ENCODE measurements around the gene TIGD4. TPM values are rescaled to one million over a fixed set of nuclear protein-coding genes. Genes with fewer than 3 reads are reported as not detected.

TIGD4 gene
- total and polyA plus RNA-seq, 2 donors (not counting 1 experiment from before 2014, with no cell fraction given), result 0.04 to 0.59 TPM

DNA sequence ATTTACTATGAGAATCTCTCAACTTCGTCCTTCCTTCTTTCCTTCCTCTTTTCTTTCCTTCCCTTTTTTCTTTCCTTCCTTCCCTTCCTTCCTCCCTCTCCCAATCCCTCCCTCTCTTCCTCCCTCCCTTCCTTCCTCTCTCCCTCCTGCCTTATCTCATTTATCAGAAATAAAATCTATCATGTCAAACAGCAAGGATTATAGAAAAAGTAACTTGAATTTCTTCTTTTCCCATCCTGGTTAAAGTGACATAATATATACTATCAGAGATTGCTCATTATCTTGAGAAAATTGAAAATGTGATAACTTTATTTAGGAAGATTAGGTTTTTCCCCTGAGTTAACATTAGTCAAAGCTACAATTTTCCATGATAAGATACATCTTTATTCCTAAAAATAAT, 5.6 kb downstream of the TIGD4 start:
- no peak overlapping the region for H3K4me3 ChIP-seq (ENCODE audit: control extremely low read depth in 1 of 5, extremely low read depth in 1 of 5, insufficient read depth in 1 of 5, low read depth in 2 of 5, low read length in 4 of 5)
- H3K4me2 ChIP-seq (replicated peaks; ENCODE audit: low read depth, low read length, poor library complexity, severe bottlenecking), result no peak overlapping the region
- no peaks in the 10 kb centered on the region for H3K9me3 ChIP-seq (ENCODE audit: control extremely low read depth in 1 of 3, control insufficient read depth in 2 of 3, insufficient read depth in 1 of 3, low read length in 2 of 3)
- H3K79me2 ChIP-seq (ENCODE audit: control insufficient read depth, insufficient read depth, low read length), result peaks cover 25% of the 10 kb centered on the region
- Mint-ChIP-seq H3K4me1 (peaks cover 17% of the 10 kb centered on the region), H3K4me3 (no peak overlapping the region), H3K27me3 (peaks cover 5% of the 10 kb centered on the region), H3K9me3 (ENCODE audit: insufficient read depth) (no peaks in the 10 kb centered on the region), H3K27ac (no peak overlapping the region)
- DNase-seq (no peak), ATAC-seq (ENCODE audit: low read depth) (no peak)
- TF ChIP-seq CTCF (IDR thresholded peaks at IDR 0.05) (no peak), EZH2 (IDR thresholded peaks at IDR 0.05; ENCODE audit: borderline replicate concordance, insufficient read depth, low read depth, low read length, poor library complexity, severe bottlenecking) (no peak)
- no peaks in the 10 kb centered on the region for H3K27me3 ChIP-seq (replicated peaks in 1 of 4; ENCODE audit: control extremely low read depth in 1 of 4, control insufficient read depth in 3 of 4, insufficient read depth in 4 of 4, low read length in 3 of 4)
- ChIA-PET POLR2A (no interaction called here), CTCF (interaction anchor here (0.8 kb wide), 1 partner anchor 38 kb away, joined by 3 read pairs; no protein-coding TSS in a partner anchor)
- intact Hi-C loops (cut with micrococcal nuclease), result no loop called here
- no peak overlapping the region for H2AFZ ChIP-seq (ENCODE audit: insufficient read depth, low read depth, low read length, poor library complexity, severe bottlenecking)
- no peak overlapping the region for H3K27ac ChIP-seq (ENCODE audit: low read length in 2 of 2)
- H3K4me1 ChIP-seq (ENCODE audit: control insufficient read depth in 2 of 2, insufficient read depth in 2 of 2, low read length in 2 of 2), result peaks cover 11 to 12% of the 10 kb centered on the region in 2 donors
- no peaks in the 10 kb centered on the region for H3K36me3 ChIP-seq (replicated peaks in 1 of 2; ENCODE audit: control extremely low read depth in 1 of 2, control insufficient read depth in 1 of 2, extremely low read depth in 1 of 2, insufficient read depth in 2 of 2, low read length in 1 of 2)
- WGBS (ENCODE audit: insufficient coverage), result 9% methylated on average over 1 of the region's 1 CpG
- H4K20me1 ChIP-seq (ENCODE audit: control insufficient read depth, insufficient read depth, low read length, poor library complexity, severe bottlenecking), result no peaks in the 10 kb centered on the region
- no peak overlapping the region for H3K9ac ChIP-seq (ENCODE audit: low read length)

DNA sequence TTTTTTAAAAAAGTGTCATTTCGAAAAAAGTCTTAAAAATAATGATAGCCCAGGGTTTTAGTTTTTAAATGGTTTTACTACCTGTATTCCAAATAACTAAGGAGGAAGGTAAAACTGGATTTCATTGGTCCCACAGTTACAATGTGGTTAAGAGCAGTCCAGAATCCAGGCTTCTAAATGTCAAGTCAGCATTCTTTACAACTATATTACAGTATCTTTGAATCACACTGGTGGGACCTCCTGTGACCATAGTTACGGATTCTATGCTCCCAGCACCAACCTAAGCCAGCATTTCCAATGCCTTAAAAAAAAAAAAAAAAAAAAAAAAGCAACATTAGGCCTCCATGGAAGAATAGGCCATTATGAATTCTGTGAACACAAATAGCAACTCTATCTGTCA, 6.2 kb downstream of the TIGD4 start:
- H3K79me2 ChIP-seq (ENCODE audit: control insufficient read depth, insufficient read depth, low read length), result peaks cover 19% of the 10 kb centered on the region
- no peak overlapping the region for H3K4me3 ChIP-seq (ENCODE audit: control extremely low read depth in 1 of 5, extremely low read depth in 1 of 5, insufficient read depth in 1 of 5, low read depth in 2 of 5, low read length in 4 of 5)
- H3K27ac Mint-ChIP-seq, result no peak overlapping the region
- DNase-seq (no peak), ATAC-seq (ENCODE audit: low read depth) (no peak)
- H3K27ac ChIP-seq (ENCODE audit: low read length in 2 of 2), result no peak overlapping the region
- peaks cover 5% of the 10 kb centered on the region for H3K27me3 Mint-ChIP-seq
- H4K20me1 ChIP-seq (ENCODE audit: control insufficient read depth, insufficient read depth, low read length, poor library complexity, severe bottlenecking), result no peaks in the 10 kb centered on the region
- no peaks in the 10 kb centered on the region for H3K9me3 Mint-ChIP-seq (ENCODE audit: insufficient read depth)
- H2AFZ ChIP-seq (ENCODE audit: insufficient read depth, low read depth, low read length, poor library complexity, severe bottlenecking), result no peak overlapping the region
- no peak overlapping the region for H3K4me3 Mint-ChIP-seq
- H3K27me3 ChIP-seq (replicated peaks in 1 of 4; ENCODE audit: control extremely low read depth in 1 of 4, control insufficient read depth in 3 of 4, insufficient read depth in 4 of 4, low read length in 3 of 4), result no peaks in the 10 kb centered on the region
- peaks cover 5 to 6% of the 10 kb centered on the region in 2 donors for H3K4me1 ChIP-seq (ENCODE audit: control insufficient read depth in 2 of 2, insufficient read depth in 2 of 2, low read length in 2 of 2)
- H3K36me3 ChIP-seq (replicated peaks in 1 of 2; ENCODE audit: control extremely low read depth in 1 of 2, control insufficient read depth in 1 of 2, extremely low read depth in 1 of 2, insufficient read depth in 2 of 2, low read length in 1 of 2), result no peaks in the 10 kb centered on the region
- CTCF ChIA-PET, result no interaction called here
- peaks cover 11% of the 10 kb centered on the region for H3K4me1 Mint-ChIP-seq
- POLR2A ChIA-PET, result no interaction called here
- intact Hi-C loops (cut with micrococcal nuclease), result no loop called here
- H3K9me3 ChIP-seq (ENCODE audit: control extremely low read depth in 1 of 3, control insufficient read depth in 2 of 3, insufficient read depth in 1 of 3, low read length in 2 of 3), result no peaks in the 10 kb centered on the region
- TF ChIP-seq CTCF (IDR thresholded peaks at IDR 0.05) (no peak), EZH2 (IDR thresholded peaks at IDR 0.05; ENCODE audit: borderline replicate concordance, insufficient read depth, low read depth, low read length, poor library complexity, severe bottlenecking) (no peak)
- H3K9ac ChIP-seq (ENCODE audit: low read length), result no peak overlapping the region
- WGBS (ENCODE audit: insufficient coverage), result 100% methylated on average over 1 of the region's 2 CpGs
- H3K4me2 ChIP-seq (replicated peaks; ENCODE audit: low read depth, low read length, poor library complexity, severe bottlenecking), result no peak overlapping the region

Data from B cell (primary cell).